T-helper 2 cell treated with Interferon-gamma antibody and Interleukin-4, amounts not matched to agents 5 μg/mL and 100 μg/mL, for 36 hours (primary cell): ENCODE measurements around the gene AIG1.
"Not testable (repeated sequence)": the region's sequence is repeated elsewhere in the genome, so short reads cannot be mapped to it uniquely, and the experiment has no call there.

Experiments used
- DNase-seq: peaks from one replicate; pipeline ENCODE4 v3.0.0; 2021; ENCODE audit warnings: low spot score
- H3K27ac Mint-ChIP-seq: one replicate; pipeline ENCODE4 v1.8.0; 2021; ENCODE audit warnings: mild to moderate bottlenecking, mixed read lengths
- H3K27me3 Mint-ChIP-seq: one replicate; pipeline ENCODE4 v1.8.0; 2021; ENCODE audit warnings: low read depth, mixed read lengths
- H3K36me3 Mint-ChIP-seq: one replicate; pipeline ENCODE4 v1.8.0; 2021; ENCODE audit warnings: low read depth, mixed read lengths
- H3K4me1 Mint-ChIP-seq: one replicate; pipeline ENCODE4 v1.8.0; 2021; ENCODE audit warnings: low read depth, mixed read lengths
- H3K4me3 Mint-ChIP-seq: one replicate; pipeline ENCODE4 v1.8.0; 2022; ENCODE audit warnings: mild to moderate bottlenecking, moderate library complexity, mixed read lengths
- H3K9me3 Mint-ChIP-seq: one replicate; pipeline ENCODE4 v1.8.0; 2021; ENCODE audit warnings: mixed read lengths

AIG1 gene

DNA sequence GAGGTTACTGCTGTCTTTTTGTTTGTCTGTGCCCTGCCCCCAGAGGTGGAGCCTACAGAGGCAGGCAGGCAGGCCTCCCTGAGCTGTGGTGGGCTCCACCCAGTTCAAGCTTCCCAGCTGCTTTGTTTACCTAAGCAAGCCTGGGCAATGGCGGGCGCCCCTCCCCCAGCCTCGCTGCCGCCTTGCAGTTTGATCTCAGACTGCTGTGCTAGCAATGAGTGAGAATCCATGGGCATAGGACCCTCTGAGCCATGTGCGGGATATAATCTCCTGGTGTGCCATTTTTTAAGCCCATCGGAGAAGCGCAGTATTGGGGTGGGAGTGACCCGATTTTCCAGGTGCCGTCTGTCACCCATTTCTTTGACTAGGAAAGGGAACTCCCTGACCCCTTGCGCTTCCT lies 247.1 kb downstream of the AIG1 start:
- H3K27me3 Mint-ChIP-seq, DNase-seq, H3K4me3 Mint-ChIP-seq, H3K27ac Mint-ChIP-seq, H3K36me3 Mint-ChIP-seq, H3K4me1 Mint-ChIP-seq, H3K9me3 Mint-ChIP-seq: not testable (repeated sequence)

DNA sequence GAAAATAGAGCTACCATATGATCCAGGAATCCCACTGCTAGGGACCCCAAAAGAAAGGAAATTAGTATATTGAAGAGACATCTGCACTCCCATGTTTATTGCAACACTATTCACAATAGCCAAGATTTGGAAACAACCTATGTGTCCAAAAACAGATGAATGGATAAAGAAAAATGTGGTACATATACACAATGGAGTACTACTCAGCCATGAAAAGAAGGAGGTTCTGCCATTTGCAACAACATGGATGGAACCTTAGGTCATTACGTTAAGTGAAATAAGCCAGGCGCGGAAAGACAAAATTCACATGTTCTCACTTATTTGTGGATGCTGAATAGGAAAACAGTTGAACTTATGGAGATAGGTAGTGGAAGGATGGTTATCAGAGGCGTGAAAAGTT lies 252.5 kb downstream of the AIG1 start:
- no peak overlapping the region for H3K27ac Mint-ChIP-seq

DNA sequence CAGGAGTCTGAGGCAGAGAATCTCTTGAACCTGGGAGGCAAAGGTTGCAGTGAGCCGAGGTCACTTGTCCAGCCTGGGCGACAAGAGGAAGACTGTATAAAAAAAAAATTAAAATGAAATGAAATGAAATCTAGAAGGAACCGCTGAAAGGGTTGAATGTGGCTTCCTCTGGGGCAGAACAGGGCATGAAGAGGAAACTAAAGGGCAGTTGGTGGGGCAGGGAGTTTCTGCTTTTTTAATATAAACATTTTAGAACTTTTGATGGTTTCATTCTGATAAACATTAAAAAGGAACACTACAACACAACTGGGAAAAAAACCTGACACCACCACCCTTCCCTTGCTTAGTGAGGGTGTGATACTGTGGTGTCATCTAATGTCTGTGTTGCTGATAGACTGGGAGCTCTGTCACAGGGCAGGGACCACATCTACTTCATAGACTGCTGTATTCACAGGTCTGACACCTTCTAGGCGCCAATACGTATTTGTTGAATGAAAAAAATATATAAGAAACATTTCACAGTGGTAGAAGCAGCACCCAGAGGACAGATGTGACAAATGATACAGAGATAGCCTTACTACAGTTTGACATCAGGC lies 260.9 kb downstream of the AIG1 start:
- no peak overlapping the region for H3K27ac Mint-ChIP-seq
- no peak for DNase-seq
- no peak overlapping the region for H3K4me3 Mint-ChIP-seq
- no peaks in the 10 kb centered on the region for H3K36me3 Mint-ChIP-seq
- peaks cover 5% of the 10 kb centered on the region for H3K9me3 Mint-ChIP-seq
- H3K4me1 Mint-ChIP-seq = no peaks in the 10 kb centered on the region
- no peaks in the 10 kb centered on the region for H3K27me3 Mint-ChIP-seq

More for the DNA sequence above, 252.5 kb downstream of the AIG1 start:
- Mint-ChIP-seq H3K27me3 (no peaks in the 10 kb centered on the region), H3K36me3 (no peaks in the 10 kb centered on the region), H3K4me3 (no peak overlapping the region), H3K9me3 (peaks cover 3% of the 10 kb centered on the region), H3K4me1 (no peaks in the 10 kb centered on the region)
- no peak for DNase-seq

DNA sequence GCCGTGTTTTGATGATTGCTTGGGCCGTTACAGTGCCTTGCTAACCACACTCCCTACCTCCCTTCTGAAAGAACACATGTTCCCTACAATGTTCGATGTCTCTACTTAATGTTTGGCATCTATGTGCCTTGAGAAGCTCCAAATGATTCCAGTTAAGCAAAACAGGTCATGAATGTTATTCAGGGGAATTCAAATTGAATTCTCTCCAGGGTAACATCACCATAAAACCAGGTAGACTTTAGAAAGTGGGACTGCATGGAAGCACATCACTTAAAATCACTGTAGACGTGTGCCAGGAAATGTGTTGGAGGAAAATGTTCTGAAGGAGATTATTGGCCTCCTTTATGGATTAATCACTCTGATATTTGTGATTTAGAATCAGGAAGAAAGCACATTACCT lies 261.7 kb downstream of the AIG1 start:
- no peaks in the 10 kb centered on the region for H3K4me1 Mint-ChIP-seq
- H3K9me3 Mint-ChIP-seq = peaks cover 5% of the 10 kb centered on the region
- no peak for DNase-seq
- H3K36me3 Mint-ChIP-seq = no peaks in the 10 kb centered on the region
- H3K27ac Mint-ChIP-seq = no peak overlapping the region
- no peak overlapping the region for H3K4me3 Mint-ChIP-seq
- H3K27me3 Mint-ChIP-seq = no peaks in the 10 kb centered on the region

DNA sequence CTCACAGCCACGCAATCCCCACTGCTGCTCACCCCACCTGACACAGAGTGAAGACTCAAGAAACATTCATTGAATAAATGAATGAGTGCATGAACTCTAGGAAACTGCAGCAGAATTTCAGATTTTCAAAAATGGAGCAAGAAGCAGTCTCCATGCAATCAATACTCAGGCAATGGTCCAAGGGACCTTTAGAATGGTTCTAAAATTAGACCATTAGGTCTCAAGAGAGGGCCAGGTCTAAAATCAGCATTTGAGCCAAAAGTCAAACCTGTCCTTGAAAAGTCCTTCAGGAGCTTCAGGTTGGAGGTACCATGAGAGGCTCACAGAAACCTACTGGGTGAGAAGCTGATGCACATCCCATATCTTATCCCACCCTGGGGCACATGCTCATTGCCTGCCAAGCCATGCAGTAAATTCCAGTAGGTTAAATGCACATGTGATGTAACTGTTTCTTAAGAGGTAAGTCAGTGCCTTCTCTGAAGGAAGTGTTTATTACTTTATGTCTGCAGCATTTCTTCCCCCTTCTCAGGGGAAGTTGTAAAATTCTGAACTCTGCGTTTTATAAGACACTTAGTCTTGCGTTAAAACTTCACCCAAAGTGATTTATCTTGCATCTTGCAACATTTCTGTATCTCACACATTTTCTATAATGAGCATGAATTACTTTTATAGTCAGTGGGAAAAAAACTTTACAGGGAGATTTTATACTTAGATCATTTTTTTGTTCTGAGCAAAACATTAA lies 263.2 kb downstream of the AIG1 start:
- Mint-ChIP-seq H3K4me1 (no peaks in the 10 kb centered on the region), H3K36me3 (no peaks in the 10 kb centered on the region), H3K4me3 (no peak overlapping the region), H3K27ac (no peak overlapping the region), H3K9me3 (no peaks in the 10 kb centered on the region), H3K27me3 (no peaks in the 10 kb centered on the region)
- no peak for DNase-seq

DNA sequence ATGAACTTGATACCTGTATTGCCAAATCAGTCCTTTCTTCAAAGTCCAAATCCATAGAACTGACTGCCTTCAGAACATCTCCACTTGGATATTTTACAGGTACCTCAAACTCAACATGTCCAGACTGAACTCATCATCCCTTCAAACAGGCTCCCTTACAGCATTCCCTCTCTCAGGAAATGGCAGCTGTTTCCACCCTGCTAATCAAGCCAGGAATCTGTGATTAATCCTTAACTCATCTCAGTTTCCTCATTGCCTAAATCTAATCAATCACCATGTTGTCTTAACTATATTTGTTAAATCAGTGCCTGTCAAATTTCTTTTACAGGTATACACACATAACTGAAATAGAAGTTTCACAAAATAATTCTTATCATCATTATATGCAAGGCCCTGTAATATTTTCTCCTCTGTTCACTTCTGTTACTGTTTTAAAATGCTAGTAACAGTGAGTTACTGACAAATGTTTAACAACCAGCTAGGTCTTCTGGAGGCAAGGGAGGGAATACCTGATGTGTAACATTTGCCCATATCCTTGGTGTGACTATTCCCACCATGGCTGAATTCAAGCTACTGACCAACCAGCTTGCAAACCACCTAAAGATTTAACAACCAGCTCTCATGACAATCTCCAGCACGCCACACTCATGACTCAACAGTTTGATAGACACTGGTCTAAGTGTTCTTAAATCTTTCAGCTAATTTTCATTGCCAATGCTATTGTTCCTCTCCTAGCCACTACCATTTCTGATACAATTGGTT lies 264.9 kb downstream of the AIG1 start:
- no peak for DNase-seq
- H3K36me3 Mint-ChIP-seq = no peaks in the 10 kb centered on the region
- H3K9me3 Mint-ChIP-seq = no peaks in the 10 kb centered on the region
- no peaks in the 10 kb centered on the region for H3K27me3 Mint-ChIP-seq
- H3K4me3 Mint-ChIP-seq = no peak overlapping the region
- H3K27ac Mint-ChIP-seq = no peak overlapping the region
- H3K4me1 Mint-ChIP-seq = no peaks in the 10 kb centered on the region

DNA sequence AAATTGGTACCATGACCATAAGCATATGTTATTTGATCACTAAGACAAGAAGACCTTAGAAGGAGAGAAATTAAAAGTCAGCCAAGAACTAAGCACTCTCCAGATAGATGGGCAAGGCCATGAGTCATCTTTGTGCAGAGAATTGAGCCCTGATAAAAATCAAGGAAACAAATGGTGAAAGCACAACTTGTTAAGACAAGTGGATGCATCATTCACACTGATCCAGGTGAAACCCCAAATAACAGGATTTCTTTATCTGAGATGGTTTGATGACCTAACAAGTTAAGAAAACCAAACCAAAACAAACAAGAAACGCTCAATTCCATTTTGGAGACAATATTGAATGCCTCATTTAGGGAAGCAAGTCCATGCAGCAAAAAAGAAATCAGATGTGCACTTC lies 268.2 kb downstream of the AIG1 start:
- no peak overlapping the region for H3K27ac Mint-ChIP-seq
- no peak overlapping the region for H3K4me3 Mint-ChIP-seq
- no peak for DNase-seq
- H3K36me3 Mint-ChIP-seq = no peaks in the 10 kb centered on the region
- no peaks in the 10 kb centered on the region for H3K4me1 Mint-ChIP-seq
- H3K27me3 Mint-ChIP-seq = no peaks in the 10 kb centered on the region
- H3K9me3 Mint-ChIP-seq = no peaks in the 10 kb centered on the region

DNA sequence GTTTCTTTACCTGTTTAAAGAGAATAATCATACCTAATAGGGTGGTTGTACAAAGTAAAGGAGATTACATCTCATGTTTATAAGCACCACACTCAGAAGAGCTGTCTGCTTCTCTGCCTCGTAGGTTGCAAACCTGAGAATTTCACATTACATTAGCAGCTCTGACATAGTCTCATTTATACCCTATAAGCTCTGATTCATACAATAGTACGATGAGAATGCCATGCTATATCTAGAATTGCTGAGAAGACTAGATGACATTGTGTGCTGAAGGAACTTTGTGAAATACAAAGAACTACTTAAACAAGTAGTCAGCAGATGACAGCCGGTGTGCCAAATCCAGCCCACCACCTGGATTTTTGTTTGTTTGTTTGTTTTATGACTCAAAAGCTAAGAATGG lies 268.6 kb downstream of the AIG1 start:
- no peaks in the 10 kb centered on the region for H3K36me3 Mint-ChIP-seq
- H3K27me3 Mint-ChIP-seq = no peaks in the 10 kb centered on the region
- H3K9me3 Mint-ChIP-seq = no peaks in the 10 kb centered on the region
- no peaks in the 10 kb centered on the region for H3K4me1 Mint-ChIP-seq
- H3K4me3 Mint-ChIP-seq = no peak overlapping the region
- no peak for DNase-seq
- H3K27ac Mint-ChIP-seq = no peak overlapping the region

DNA sequence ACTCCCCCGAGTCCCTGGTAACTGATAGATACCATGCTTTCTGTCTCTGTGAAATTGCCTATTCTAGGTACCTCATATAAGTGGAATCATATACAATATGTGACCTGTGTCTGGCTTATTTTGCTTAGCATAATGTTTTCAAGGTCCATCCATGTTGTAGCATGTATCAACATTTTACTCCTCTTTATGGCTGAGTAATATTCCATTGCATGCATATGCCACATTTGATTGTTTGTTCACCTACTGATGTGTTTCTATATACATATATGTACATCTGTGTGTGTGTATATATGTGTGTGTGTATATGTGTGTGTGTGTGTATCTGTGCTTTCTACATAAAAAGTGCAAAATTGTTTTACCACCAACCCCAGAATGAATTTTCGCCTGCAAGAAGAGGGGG lies 270.7 kb downstream of the AIG1 start:
- H3K36me3 Mint-ChIP-seq = no peaks in the 10 kb centered on the region
- no peak overlapping the region for H3K27ac Mint-ChIP-seq
- H3K4me3 Mint-ChIP-seq = no peak overlapping the region

DNA sequence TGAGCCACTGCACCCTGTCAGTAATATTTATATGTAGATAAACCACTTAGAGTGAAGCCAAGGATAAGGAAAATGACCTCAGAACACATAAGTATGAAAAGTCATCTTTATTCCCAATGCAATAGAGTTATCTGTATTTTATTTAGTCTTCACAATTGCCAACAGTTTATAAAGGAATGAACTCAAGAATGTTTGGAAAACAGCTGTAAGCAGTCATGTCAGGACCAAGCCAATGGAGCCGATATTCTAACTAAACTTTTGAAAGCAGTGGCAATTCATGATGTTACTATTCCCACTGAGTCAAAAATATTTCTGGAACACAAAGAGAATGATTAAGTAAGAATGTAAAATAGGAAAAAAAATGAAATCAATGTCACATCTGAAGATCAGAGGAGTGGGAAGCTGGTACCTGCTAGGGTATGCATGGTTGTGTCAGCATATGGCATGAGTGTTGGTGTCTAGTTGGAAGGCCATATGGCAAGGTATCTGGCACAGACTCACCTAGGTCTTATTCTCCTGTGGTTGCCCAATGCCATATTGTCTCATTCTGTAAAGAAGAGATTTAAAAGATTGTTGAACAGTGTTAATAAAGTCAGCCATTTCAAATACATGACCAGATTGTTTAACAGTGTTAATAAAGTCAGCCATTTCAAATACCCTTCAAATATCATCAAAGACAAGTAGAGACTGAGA lies 271.6 kb downstream of the AIG1 start:
- no peaks in the 10 kb centered on the region for H3K36me3 Mint-ChIP-seq
- peaks cover 8% of the 10 kb centered on the region for H3K4me1 Mint-ChIP-seq
- H3K4me3 Mint-ChIP-seq = no peak overlapping the region
- no peaks in the 10 kb centered on the region for H3K9me3 Mint-ChIP-seq
- H3K27ac Mint-ChIP-seq = no peak overlapping the region
- DNase-seq = no peak
- no peaks in the 10 kb centered on the region for H3K27me3 Mint-ChIP-seq

More for the DNA sequence above, 270.7 kb downstream of the AIG1 start:
- Mint-ChIP-seq H3K9me3 (no peaks in the 10 kb centered on the region), H3K4me1 (peaks cover 5% of the 10 kb centered on the region), H3K27me3 (no peaks in the 10 kb centered on the region)
- DNase-seq = no peak

DNA sequence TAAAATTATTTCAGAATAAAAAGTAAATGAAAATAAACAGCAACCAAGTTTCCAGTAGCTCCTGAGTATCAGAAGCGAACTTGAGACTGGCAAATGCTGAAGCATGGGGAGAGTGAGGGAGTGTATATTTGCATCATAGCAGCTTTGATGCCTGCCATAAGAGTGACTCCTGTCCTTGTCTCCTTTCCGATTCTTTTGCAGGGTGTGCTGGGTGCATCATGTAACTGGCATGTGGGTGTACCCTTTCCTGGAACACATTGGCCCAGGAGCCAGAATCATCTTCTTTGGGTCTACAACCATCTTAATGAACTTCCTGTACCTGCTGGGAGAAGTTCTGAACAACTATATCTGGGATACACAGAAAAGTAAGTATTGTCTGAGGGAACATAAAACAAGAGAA lies 272.4 kb downstream of the AIG1 start:
- no peaks in the 10 kb centered on the region for H3K36me3 Mint-ChIP-seq
- no peaks in the 10 kb centered on the region for H3K27me3 Mint-ChIP-seq
- H3K4me3 Mint-ChIP-seq = no peak overlapping the region
- DNase-seq = no peak
- H3K9me3 Mint-ChIP-seq = no peaks in the 10 kb centered on the region
- H3K27ac Mint-ChIP-seq = no peak overlapping the region
- H3K4me1 Mint-ChIP-seq = peaks cover 8% of the 10 kb centered on the region

DNA sequence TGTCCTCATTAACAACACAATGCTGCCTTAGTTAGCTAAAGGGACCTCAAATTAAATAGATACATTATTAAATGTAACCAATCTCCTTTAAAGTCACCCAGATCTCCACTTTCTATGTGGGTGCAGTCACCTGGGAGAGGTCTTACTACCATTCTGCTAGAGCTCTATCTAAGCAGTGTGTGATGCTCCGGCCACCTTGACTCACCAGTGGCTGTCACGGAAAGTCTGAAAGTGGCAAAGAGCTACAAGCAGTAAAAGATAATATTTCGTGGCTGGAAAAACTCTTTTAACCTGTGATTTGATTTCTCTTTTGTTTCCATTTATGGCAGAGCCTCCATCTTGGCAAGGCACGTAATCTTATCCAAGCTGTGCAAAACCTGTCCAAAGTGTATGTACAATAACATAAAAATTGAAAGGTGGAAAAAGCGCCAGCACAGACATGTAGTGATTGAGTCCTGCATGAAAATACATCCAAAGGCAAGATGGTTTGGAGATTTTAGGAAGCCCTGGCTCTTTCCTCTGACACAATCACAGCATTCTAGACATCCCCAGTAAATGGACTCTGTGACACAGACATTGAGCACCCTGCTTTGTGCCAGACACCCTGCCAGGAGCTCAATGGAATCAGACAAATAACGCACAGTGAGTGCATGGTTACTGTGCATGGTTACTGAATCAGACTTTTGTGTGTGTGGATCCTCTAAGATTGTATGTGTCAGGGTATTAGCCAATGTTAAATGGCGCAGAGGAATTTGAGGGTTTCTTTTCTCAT lies 273.2 kb downstream of the AIG1 start:
- Mint-ChIP-seq H3K27ac (no peak overlapping the region), H3K4me3 (no peak overlapping the region), H3K9me3 (no peaks in the 10 kb centered on the region), H3K4me1 (peaks cover 8% of the 10 kb centered on the region), H3K36me3 (no peaks in the 10 kb centered on the region), H3K27me3 (no peaks in the 10 kb centered on the region)
- DNase-seq = no peak

DNA sequence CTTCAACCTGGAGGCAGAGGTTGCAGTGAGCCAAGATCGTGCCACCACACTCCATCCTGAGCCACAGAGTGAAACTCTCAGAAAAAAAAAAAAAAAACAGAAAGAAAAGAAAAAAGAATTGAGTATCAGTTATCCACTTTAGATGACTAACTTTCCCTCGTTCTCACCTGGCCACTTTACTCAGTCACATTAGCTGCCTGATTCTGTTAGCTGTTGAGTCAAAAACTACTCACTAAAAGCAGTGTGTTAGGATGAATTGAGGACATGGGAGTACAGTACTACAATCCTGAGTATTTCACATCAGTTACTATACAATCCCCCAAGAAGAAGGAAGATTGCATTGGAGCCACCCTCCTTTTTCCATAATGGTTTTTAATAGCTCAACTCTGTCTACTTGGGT lies 275.2 kb downstream of the AIG1 start:
- Mint-ChIP-seq H3K9me3 (no peaks in the 10 kb centered on the region), H3K36me3 (no peaks in the 10 kb centered on the region), H3K4me3 (no peak overlapping the region), H3K4me1 (peaks cover 8% of the 10 kb centered on the region), H3K27ac (no peak overlapping the region), H3K27me3 (no peaks in the 10 kb centered on the region)
- DNase-seq = no peak
